Measurements from ENCODE around the gene CXCR5. TPM values are rescaled to one million over a fixed set of nuclear protein-coding genes. Genes with fewer than 3 reads are reported as not detected.

The CXCR5 gene
- total RNA-seq, 4 donors from 2014 or later = 0.66 to 7.4 (median 1.1) TPM; not detected in 1

DNA sequence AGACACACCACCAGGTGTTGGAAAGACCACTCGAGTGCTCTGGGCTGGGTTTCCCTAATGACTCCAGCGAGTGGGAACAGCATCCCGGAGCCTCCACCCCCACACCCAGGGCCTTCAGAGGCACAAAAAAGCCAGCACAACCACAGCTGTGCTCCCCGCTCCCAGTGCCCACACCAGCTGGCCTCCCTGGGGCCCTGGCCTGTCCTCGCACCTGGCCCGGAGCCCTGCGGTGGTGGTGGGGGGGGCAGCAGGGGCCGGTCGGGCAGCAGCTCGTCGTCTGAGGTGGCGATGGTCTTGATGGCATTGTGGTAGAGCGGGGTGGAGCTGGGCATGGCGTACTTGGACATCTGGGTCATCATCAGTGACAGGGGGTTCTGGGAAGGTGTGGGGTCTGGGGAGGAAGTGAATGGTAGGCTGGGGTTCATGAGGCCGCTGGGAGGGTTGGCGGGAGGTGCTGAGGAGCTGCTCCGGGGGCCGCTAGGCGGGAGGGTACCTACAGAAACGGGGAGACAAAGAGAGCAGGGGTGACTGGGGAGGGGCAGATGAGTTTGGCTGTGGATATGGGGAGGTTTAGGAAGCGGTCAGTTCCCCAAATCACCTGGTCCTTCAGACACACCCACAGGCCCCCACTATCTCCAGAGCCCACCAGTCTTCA lies 16.1 kb downstream of the CXCR5 start:
- H3K27ac ChIP-seq = peak overlapping the region in 1 of 4 donors; percentile 17
- TF ChIP-seq POLR2A (IDR thresholded peaks at IDR 0.05) = no peak
- TF ChIP-seq, protein P1, sequence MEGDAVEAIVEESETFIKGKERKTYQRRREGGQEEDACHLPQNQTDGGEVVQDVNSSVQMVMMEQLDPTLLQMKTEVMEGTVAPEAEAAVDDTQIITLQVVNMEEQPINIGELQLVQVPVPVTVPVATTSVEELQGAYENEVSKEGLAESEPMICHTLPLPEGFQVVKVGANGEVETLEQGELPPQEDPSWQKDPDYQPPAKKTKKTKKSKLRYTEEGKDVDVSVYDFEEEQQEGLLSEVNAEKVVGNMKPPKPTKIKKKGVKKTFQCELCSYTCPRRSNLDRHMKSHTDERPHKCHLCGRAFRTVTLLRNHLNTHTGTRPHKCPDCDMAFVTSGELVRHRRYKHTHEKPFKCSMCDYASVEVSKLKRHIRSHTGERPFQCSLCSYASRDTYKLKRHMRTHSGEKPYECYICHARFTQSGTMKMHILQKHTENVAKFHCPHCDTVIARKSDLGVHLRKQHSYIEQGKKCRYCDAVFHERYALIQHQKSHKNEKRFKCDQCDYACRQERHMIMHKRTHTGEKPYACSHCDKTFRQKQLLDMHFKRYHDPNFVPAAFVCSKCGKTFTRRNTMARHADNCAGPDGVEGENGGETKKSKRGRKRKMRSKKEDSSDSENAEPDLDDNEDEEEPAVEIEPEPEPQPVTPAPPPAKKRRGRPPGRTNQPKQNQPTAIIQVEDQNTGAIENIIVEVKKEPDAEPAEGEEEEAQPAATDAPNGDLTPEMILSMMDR (IDR thresholded peaks at IDR 0.05) = no peak
- H3K36me3 ChIP-seq = peaks cover 0 to 66% (median 0%) of the 10 kb centered on the region in 3 donors
- peaks cover 0 to 29% (median 18%) of the 10 kb centered on the region in 4 donors for H3K4me1 ChIP-seq
- H3K9me3 ChIP-seq = no peaks in the 10 kb centered on the region
- H3K4me3 ChIP-seq = no peak overlapping the region
- no peaks in the 10 kb centered on the region for H3K27me3 ChIP-seq
- peak in 2 of 3 donors; percentile 43 to 44 for DNase-seq

DNA sequence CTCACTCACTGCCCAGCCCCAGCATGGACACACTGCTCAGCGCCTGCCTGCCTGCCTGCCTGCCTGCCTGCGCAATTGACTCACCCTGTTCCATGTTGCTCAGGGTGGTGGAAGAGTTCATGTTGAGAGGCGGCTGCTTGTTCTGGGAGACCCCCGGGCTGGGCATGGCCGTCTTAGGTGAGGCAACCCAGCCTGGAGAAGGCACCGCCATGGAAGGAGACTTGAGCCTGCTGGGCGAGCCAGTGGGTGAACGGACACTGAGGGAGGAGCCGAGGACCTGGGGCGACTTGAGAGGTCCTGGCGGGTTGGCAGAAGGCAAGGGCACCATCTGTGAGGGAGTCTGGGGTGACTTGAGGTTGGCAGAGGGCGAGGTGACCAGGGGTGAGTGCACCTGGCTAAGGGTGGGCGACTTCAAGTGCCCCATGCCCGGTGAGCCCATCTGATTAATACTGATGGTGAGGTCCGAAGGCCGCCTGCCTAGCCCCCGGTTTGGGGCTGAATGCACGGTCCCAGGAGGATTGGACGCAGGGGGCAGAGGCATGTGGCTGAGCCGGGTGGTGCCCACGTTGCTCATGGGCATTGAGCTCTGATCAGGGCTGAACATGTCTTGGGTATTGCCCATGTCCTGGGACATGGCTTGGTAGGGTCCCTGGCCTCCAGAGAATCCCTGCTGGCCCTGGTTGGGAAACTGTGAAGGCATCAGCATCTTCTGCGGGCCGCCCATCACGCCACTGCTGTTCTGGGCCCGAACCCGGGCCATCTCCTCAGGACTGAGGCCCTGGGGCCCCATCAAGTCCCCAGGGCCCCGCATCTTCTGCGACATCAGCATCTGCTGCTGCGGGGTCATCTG lies 17.1 kb downstream of the CXCR5 start:
- DNase-seq = peak in 2 of 3 donors; percentile 39 to 43
- TF ChIP-seq POLR2A (IDR thresholded peaks at IDR 0.05) = no peak
- TF ChIP-seq, protein P1 (IDR thresholded peaks at IDR 0.05) = no peak
- Histone ChIP-seq H3K9me3 (no peaks in the 10 kb centered on the region), H3K36me3 (peaks cover 0 to 74% (median 0%) of the 10 kb centered on the region in 3 donors), H3K27me3 (no peaks in the 10 kb centered on the region), H3K4me1 (peaks cover 0 to 20% (median 13%) of the 10 kb centered on the region in 4 donors), H3K27ac (no peak overlapping the region), H3K4me3 (no peak overlapping the region)

DNA sequence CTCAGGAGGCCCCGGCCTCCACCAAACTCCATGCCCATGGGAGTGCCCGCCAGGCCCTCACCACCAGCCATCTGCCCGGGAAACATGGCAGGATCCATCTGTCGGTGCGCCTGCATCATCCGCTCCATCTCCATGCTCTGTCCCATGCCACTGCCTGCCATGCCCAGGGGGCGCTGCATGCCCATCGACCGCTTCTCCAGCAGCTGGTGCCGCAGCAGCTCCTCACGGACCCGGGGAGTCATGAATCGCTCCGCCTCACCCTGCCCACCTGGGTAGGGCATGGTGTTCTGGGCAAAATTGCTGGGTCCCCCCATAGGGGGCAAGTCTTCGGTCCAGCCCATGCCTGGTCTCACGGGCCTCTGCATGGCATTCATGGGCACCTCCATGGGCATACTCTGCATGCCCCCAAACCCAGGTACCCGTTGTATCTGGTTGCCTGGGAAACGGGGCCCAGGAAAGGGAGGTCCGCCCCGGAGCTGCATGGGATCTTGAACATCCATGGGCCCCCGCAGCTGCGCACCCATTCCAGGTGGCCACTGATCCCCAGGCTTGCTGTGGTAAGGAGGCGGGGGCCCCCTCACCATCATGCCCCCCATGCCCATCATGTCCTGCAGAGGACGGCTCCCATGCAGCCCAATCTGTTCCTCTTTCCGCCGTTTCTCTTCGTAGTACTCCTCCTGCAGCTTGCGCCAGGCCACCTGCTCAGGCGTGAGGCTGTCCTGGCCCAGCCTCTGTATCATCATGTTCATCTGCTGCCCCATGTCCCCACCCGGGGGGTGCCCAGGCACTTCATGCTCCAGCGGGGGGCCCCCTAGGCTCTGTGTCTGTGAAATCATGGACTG lies 18.0 kb downstream of the CXCR5 start:
- peak in 2 of 3 donors; percentile 51 for DNase-seq
- Histone ChIP-seq H3K4me3 (no peak overlapping the region), H3K27me3 (no peaks in the 10 kb centered on the region), H3K4me1 (peaks cover 0 to 12% (median 4%) of the 10 kb centered on the region in 4 donors), H3K36me3 (peaks cover 0 to 83% (median 0%) of the 10 kb centered on the region in 3 donors), H3K27ac (no peak overlapping the region), H3K9me3 (no peaks in the 10 kb centered on the region)
- TF ChIP-seq POLR2A (IDR thresholded peaks at IDR 0.05) = no peak
- TF ChIP-seq, protein P1 (IDR thresholded peaks at IDR 0.05) = peak in 1 of 6 experiments; percentile 12

DNA sequence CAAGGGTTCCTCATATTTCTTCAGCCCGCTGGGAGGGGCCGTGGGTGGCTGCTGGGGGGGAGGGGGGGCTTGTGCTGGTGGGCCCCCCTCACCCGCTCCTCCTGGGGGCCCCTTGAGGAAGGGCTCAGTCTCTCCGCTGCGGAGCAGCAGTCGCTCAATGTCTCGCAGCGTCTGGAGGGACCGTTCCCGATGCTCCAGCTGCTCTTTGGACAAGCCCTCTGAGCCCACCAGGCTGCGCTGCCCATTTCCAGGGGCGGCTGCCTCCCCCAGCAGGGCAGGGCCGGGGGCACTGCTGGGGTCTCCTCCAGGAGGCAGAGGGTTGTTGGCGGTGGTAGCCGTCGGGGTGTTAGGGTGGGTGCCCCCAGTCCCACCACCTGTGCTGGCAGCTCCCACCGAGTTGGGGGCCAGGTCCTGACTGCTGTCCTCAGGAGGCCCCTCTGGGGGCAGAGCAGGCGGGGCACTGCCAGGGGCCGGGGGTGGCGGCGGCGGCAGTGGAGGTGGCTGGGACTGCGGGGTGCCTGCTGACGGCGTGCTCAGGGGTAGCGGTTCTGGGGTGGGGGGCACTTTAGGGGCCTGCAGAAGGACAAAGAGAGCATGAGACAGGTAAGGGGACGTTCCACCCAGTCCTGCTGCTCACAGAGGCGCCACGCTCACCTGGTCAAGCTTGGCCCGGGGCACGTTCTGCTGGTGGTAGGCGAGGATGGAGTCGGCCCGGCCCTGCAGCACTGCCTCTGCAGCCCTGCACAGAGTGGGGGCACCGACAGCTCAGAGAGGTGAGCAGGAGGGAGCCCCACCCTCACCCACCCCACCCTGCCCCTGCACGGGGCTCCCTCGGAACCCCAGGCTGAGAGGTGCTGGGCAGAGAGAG lies 18.9 kb downstream of the CXCR5 start:
- TF ChIP-seq, protein P1 (IDR thresholded peaks at IDR 0.05) = no peak
- no peak for TF ChIP-seq POLR2A (IDR thresholded peaks at IDR 0.05)
- peak in 2 of 3 donors; percentile 32 to 44 for DNase-seq
- peaks cover 0 to 88% (median 0%) of the 10 kb centered on the region in 3 donors for H3K36me3 ChIP-seq
- H3K4me1 ChIP-seq = peaks cover 0 to 8% (median 5%) of the 10 kb centered on the region in 4 donors
- H3K27ac ChIP-seq = no peak overlapping the region
- no peaks in the 10 kb centered on the region for H3K9me3 ChIP-seq
- no peak overlapping the region for H3K4me3 ChIP-seq
- H3K27me3 ChIP-seq = no peaks in the 10 kb centered on the region

Measured in Peyer's patch (tissue), 4 donors.